Stimulated activated CD8-positive, alpha-beta memory T cell treated with anti-CD3 and anti-CD28 coated beads, Interleukin-7, amount 100 ng/mL, for 48 hours (primary cell): ENCODE data around the gene XPNPEP2.

ENCODE experiments used
- DNase-seq, 2 donors: peaks; one replicate each; pipeline ENCODE4 v3.0.0-alpha.2; 2020; ENCODE audit warnings: low read depth in 1 of 2; ENCODE audit errors: extremely low read depth in 1 of 2

XPNPEP2 gene

DNA sequence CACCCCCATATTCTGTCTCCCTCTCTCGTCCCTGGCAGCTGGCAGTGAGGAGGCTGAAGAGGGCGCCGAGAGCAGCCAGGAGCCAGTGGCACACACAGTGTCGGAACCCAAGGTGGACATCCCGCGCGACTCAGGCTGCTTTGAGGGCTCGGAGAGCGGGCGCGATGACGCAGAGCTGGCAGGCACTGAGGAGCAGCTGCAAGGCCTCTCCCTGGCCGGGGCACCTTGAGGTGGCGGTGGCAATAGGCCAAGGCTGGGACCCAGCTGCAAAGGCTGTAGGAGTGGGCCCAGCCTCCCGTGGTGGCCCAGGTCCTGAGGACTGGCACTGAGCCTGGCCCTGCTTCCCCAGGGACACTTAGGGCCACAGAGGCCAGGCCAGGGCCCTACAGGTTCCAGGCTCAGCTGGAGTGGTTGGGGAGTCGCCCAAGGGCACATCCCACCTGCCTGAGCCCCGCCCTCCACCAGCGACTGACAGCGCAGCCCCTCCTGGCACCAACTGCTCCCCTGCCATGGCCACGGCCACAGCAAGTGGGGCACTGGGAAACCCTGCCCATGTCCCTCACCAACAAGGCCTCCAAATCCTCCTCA is 54.9 kb downstream of the XPNPEP2 start:
- no peak for DNase-seq

DNA sequence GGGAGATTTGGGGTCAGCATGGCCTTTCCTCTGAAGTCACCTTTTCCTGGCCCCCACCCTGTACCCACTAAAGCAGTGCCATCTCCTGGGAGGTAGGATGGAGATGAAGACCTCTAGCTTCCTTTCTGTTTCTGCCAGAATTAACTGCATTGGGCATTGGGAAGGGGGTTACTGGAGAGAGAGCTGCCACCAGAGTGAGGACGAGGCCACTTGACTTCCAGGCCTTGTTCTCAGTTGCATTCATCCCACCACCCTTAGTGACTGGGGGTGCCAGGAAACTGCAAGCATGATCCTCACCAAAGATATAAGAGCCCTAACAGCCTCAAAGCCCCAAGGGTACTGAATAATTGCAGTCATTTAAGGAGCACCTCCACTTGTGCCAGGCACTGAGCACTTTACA is 56.8 kb downstream of the XPNPEP2 start:
- DNase-seq, result no peak

DNA sequence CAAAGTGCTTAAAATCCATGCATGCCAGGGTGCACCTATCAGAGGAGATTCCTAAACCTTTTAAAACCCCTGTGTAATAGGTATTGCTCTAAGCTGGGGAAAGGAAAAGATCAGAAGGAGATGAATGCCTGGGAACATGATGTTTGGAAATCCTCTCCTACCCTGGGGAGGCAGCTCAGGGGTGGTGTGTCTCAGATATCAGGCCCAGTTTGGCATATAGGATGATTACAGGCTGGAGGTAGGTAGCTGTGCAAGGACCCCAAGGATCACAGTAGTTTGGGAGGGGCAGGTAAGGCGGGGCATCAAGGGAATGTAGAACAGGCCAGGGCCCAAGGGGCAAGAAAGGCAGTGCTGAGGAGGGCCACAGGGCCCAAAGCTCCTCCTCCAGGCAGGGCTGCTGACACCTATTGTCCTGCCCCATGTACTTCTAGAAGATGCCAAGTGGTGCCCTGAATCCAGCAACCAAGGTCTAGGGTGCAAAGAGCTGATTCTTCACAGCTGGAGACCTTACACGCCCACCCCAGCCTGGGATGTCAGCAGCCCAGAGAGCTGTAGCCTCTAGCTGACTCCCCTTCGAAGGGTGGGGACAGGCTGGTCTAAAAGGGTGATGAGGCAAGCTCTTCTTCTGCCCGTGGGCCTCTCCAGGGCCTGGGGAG is 58.6 kb downstream of the XPNPEP2 start:
- no peak for DNase-seq

DNA sequence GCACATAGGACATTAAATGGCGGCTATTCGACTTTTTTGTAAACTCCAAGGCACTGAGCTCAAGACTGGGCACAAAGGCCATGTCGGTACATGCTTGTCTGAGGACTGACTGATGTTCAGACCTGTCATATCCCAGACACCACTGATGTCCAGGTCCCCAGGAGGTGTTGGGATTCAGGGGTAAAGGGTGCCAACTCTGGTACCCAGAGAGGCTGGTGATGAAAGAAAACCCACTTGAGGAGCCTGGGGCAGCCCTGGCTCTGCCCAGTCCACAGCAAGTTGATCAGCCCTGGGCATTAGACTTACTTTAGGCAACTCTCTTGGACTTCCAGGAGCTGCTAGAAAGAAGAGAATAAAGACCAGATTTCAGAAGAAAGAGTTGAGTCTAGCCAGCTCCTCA is 59.7 kb downstream of the XPNPEP2 start:
- DNase-seq, result no peak

DNA sequence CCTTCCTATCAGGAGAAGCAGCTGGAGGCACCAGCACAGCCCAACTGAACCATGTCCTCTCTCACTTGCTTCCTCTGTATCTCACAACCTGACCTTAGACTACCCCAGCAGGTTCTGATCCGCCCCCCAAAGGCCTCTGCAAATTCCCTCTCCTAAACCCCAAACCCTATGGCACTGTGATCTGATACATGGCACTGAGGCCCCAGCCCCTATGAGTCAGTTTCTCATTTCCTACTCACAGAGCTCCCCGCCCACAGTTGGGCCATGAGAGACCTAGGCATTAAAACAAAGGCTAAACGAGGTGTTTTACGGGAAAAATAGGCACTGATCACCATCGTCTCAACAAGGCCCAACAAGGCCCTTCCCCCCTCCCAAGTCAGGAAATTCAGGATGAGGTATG is 60.1 kb downstream of the XPNPEP2 start:
- peak in 1 of 2 donors; percentile 32 for DNase-seq

DNA sequence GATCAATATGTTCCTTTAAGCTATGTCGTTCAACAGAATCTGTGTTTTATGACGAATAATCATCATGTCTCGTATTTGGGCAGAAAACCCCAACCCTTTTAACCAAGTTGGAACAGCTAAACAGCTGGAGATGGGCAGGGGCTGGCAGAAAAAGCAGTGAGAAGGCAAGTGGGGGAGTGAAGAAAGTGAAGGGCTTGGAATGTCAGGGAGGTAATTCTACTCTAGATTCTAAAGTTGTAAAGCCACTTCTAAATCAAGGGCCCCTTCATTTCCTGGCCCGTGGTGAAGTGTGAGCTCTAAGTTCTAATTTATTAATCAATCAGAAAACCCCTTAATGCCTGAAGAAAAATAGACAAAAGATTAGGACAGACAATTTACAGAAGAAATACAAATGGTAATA is 61.4 kb downstream of the XPNPEP2 start:
- no peak for DNase-seq

DNA sequence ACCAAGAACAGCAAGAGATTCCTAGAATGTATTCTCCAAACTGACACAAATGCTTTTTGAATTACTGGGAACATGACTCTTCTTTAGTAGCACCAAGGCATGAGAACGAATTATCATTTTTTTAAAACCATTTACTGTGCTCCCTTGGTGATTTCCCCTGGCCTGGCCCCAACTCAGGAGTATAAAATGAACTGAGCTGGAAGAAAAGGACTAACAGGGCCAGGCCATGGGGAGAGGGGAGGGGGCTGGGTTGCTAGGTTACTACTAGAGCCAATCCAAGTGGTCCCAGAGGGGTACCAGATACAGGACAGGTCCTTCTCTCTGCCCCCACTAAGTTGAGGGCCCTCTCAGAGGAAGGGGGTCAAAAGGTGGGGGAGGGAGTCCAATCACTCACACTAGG is 64.1 kb downstream of the XPNPEP2 start:
- DNase-seq, result no peak

DNA sequence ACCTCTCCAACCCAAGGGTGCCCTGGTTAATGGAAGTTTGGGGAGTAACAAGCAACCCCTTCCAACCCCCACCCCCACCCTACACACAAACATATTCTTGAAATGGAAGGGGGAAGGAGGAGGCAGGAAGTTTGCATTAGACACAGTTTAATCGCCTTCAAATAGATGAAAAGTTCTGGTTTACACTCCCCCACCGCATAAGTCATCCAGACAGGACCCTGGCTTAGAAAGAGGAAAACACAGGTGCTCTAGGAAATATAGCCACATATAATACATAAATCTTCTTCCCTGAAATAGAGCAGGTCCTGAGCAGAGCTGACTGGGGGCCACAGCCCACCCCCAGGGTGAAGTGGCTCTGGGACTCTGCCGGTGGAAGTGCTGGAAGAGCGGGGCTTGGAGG is 66.0 kb downstream of the XPNPEP2 start:
- DNase-seq, result no peak

DNA sequence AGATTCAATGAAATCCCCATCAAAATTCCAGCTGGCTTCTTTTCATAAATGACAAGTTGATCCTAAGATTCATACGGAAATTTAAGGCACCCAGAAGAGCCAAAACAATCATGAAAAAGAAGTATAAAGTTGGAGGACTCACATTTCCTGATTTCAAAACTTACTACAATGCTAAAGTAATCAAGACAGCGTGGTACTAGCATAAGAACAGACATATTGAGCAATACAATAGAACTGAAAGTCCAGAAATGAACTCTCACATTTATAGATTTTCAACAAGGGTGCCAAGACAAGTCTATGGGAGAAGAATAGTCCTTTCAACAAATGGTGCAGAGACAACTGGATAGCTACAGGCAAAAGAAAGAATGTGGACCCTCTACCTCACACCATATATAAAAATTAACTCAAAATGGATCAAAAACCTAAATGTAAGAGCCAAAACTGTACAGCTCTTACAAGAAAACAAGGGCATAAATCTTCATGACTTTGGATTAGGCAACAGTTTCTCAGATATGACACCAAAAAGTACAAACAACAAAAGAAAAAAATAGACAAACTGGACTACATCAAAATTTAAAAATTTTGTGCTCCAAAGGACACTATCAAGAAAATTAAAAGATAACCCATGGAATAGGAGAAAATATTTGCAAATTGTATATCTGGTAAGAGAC is 69.5 kb downstream of the XPNPEP2 start:
- no peak for DNase-seq

DNA sequence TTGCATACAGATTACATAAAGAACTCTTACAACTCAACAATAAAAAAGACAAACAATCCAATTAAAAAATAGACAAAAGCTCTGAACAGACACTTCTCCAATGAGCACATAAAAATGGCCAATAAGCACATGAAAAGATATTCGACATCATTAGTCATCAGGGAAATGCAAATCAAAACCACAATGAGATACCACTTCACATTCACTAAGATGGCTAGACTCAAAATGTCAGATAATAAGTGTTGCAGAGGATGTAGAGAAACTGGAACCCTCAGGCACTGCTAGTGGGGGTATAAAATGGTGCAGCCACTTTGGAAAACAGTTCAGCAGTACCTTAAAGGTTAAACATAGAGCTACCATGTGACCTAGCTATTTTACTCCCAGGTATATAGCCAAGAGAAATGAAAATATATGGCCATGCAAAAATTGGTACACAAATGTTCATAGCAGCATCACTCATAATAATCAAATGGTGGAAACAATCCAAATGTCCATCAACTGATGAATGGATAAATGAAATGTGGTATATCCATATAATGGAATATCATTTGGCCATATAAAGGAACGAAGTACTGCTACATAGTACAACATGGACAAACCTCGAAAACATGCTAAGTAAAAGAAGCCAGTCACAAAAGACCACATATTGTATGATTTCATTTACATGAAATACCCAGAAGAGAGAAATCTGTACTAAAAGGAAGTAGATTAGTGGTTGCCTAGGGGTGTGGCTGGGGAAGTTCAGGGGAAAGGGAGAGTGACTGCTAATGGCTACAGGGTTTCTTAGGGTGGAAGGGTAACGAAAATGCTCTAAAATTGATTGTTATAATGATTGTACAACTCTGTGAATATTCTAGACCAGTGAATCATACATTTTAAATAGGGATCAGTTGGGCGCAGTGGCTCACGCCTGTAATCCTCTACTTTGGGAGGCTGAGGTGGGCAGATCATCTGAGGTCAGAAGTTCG is 70.3 kb downstream of the XPNPEP2 start:
- DNase-seq, result no peak

DNA sequence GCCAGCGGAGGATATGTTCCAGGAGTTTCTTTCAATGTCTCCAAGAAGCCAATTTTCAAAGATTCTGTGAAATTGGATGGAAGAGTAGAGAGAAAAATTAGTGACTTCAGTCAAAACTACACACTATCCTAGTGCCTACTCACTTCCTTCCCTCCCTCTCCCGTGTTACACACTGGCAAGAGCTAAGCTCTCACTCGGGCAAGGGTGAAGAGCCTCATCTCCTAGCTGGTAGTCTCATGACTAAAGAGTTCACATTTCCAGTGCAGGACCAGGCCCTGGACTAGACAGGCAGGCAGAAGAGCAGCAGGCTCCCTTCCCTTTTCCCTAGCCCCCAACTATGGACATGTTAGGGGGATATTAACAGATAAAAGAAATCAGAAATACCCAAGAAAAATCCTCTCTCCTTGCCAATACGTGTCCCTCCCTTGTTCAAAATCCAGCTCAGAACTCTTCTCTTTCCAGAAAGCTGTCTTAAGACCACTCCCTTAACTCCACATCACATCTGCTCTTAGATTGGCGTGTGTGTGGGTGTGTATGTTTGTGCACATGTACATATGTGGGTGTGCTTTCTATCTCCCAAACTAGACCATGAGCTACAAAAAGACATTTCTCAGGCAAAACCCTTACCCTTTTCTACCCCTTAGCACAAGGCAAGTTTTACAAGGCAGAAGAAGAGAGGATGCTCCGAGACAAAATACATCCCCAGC is 75.0 kb downstream of the XPNPEP2 start:
- DNase-seq, result no peak

DNA sequence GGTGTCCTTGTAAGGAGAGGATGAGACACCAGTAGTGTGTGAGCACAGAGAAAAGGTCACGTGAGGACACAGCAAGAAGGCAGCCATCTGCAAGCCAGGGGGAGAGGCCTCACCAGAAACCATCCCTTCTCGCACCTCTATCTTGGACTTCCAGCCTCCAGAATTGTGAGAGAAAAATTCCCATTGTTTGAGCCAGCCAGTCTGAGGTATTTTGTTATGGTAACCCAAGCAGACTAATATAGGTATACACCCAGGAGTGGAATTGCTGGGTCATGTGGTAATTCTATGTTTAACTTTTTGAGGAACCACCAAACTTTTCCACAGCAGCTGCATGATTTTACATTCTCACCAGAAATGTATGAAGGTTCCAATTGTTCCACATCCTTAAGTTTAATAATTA is 79.3 kb downstream of the XPNPEP2 start:
- DNase-seq, result no peak
